Naive B cell (primary cell): Measurements from ENCODE around the gene EZH1. TPM values are rescaled to one million over a fixed set of nuclear protein-coding genes. Genes with fewer than 3 reads are reported as not detected.
A peak's percentile ranks its signal among the peaks of the same experiment; 100 is the strongest.
"Not testable (repeated sequence)": the region's sequence is repeated elsewhere in the genome, so short reads cannot be mapped to it uniquely, and the experiment has no call there.

ENCODE experiments used
- ATAC-seq, 2 donors: fragments of 150-1000 bp; cut with Tn5 transposase; 2 replicates each; pipeline ENCODE4 v1.10.0; 2021; ENCODE audit warnings: low read depth in 2 of 2, mild to moderate bottlenecking in 2 of 2, moderate library complexity in 2 of 2
- DNase-seq: peaks from one replicate; pipeline ENCODE4 v3.0.0; 2022
- H3K27ac Mint-ChIP-seq, 6 donors: one replicate each; pipeline ENCODE4 v1.8.0; 2020 to 2022; ENCODE audit warnings: mild to moderate bottlenecking in 6 of 6, mixed read lengths in 6 of 6, moderate library complexity in 5 of 6, inconsistent platforms in 2 of 6
- H3K27me3 Mint-ChIP-seq, 3 donors: one replicate each; pipeline ENCODE4 v1.8.0; 2021 to 2022; ENCODE audit warnings: mixed read lengths in 3 of 3, mild to moderate bottlenecking in 1 of 3
- H3K36me3 Mint-ChIP-seq, 2 donors: one replicate each; pipeline ENCODE4 v1.8.0; 2020 to 2022; ENCODE audit warnings: mixed read lengths in 2 of 2, inconsistent platforms in 1 of 2, mild to moderate bottlenecking in 1 of 2
- H3K4me1 Mint-ChIP-seq, 3 donors: one replicate each; pipeline ENCODE4 v1.8.0; 2020 to 2022; ENCODE audit warnings: mixed read lengths in 3 of 3, inconsistent platforms in 1 of 3, mild to moderate bottlenecking in 1 of 3, moderate library complexity in 1 of 3
- H3K4me3 Mint-ChIP-seq, 8 donors: one replicate each; pipeline ENCODE4 v1.8.0; 2020 to 2022; ENCODE audit warnings: mild to moderate bottlenecking in 8 of 8, mixed read lengths in 8 of 8, moderate library complexity in 8 of 8, inconsistent platforms in 2 of 8
- H3K9me3 Mint-ChIP-seq, 7 donors: one replicate each; pipeline ENCODE4 v1.8.0; 2020 to 2022; ENCODE audit warnings: mixed read lengths in 7 of 7, mild to moderate bottlenecking in 5 of 7, inconsistent platforms in 2 of 7, moderate library complexity in 1 of 7
- polyA plus RNA-seq, 6 donors: library from polyadenylated mRNA; unstranded; fragments of 300-500 nt; fragmentation: Illumina TruSeq; gene quantifications; one replicate each; pipeline ENCODE4 v1.2.3, GENCODE V29; 2021; ENCODE audit warnings: low read depth in 6 of 6

EZH1 gene
- polyA plus RNA-seq, 6 donors from 2014 or later = 8.2 to 63.4 (median 47.3) TPM

GRCh38 chr17:42761638-42762037 is 16.8 kb upstream of the EZH1 start:
- peaks cover 18 to 24% (median 19%) of the 10 kb centered on the region in 3 donors for H3K4me1 Mint-ChIP-seq
- ATAC-seq (no peak), DNase-seq (no peak)
- no peaks in the 10 kb centered on the region for H3K9me3 Mint-ChIP-seq
- peaks cover 27 to 68% (median 48%) of the 10 kb centered on the region in 3 donors for H3K27me3 Mint-ChIP-seq
- H3K4me3 Mint-ChIP-seq = peak overlapping the region in 7 of 8 donors; percentile 35 to 86 (median 71)
- no peaks in the 10 kb centered on the region for H3K36me3 Mint-ChIP-seq
- H3K27ac Mint-ChIP-seq = peak overlapping the region in 1 of 6 donors; percentile 79

GRCh38 chr17:42760652-42761581 is 16.1 kb upstream of the EZH1 start, which contains the start of gene RAMP2:
Gene RAMP2 (plus strand): TSS chr17:42761227. CDS start chr17:42761262, 35 bp downstream.
- H3K27me3 Mint-ChIP-seq = peaks cover 27 to 74% (median 50%) of the 10 kb centered on the region in 3 donors
- no peaks in the 10 kb centered on the region for H3K36me3 Mint-ChIP-seq
- peak; percentile 16 to 17 for ATAC-seq
- peaks cover 18 to 24% (median 19%) of the 10 kb centered on the region in 3 donors for H3K4me1 Mint-ChIP-seq
- no peak for DNase-seq
- H3K27ac Mint-ChIP-seq = peak within 1 kb of the TSS in 3 of 6 donors; percentile 79 to 88 (median 81)
- H3K4me3 Mint-ChIP-seq = peak within 1 kb of the TSS; percentile 66 to 86 (median 77)
- no peaks in the 10 kb centered on the region for H3K9me3 Mint-ChIP-seq

GRCh38 chr17:42759982-42760651 is 15.3 kb upstream of the EZH1 start:
- DNase-seq (peak; percentile 54), ATAC-seq (peak; percentile 87 to 88)
- H3K27ac Mint-ChIP-seq = peak overlapping the region in 3 of 6 donors; percentile 69 to 88 (median 81)
- peaks cover 25 to 68% (median 50%) of the 10 kb centered on the region in 3 donors for H3K27me3 Mint-ChIP-seq
- H3K9me3 Mint-ChIP-seq = no peaks in the 10 kb centered on the region
- H3K4me3 Mint-ChIP-seq = peak overlapping the region; percentile 41 to 84 (median 77)
- H3K36me3 Mint-ChIP-seq = no peaks in the 10 kb centered on the region
- peaks cover 18 to 24% (median 19%) of the 10 kb centered on the region in 3 donors for H3K4me1 Mint-ChIP-seq

- H3K9me3 Mint-ChIP-seq = no peaks in the 10 kb centered on the region
- no peak overlapping the region for H3K27ac Mint-ChIP-seq
- DNase-seq = no peak
- ATAC-seq = no peak
- H3K4me3 Mint-ChIP-seq = no peak overlapping the region
- H3K4me1 Mint-ChIP-seq = peaks cover 2 to 5% (median 3%) of the 10 kb centered on the region in 3 donors
- peaks cover 23 to 47% (median 36%) of the 10 kb centered on the region in 3 donors for H3K27me3 Mint-ChIP-seq
- no peaks in the 10 kb centered on the region for H3K36me3 Mint-ChIP-seq
Measured at GRCh38 chr17:42754782-42755181, 9.9 kb upstream of the EZH1 start.

- peaks cover 32 to 46% (median 36%) of the 10 kb centered on the region in 3 donors for H3K27me3 Mint-ChIP-seq
- H3K36me3 Mint-ChIP-seq = no peaks in the 10 kb centered on the region
- DNase-seq (no peak), ATAC-seq (no peak)
- no peak overlapping the region for H3K27ac Mint-ChIP-seq
- no peak overlapping the region for H3K4me3 Mint-ChIP-seq
- no peaks in the 10 kb centered on the region for H3K9me3 Mint-ChIP-seq
- no peaks in the 10 kb centered on the region for H3K4me1 Mint-ChIP-seq
Measured at GRCh38 chr17:42751628-42752027, 6.8 kb upstream of the EZH1 start.

GRCh38 chr17:42750739-42751344 is 6.0 kb upstream of the EZH1 start:
- no peak overlapping the region for H3K4me3 Mint-ChIP-seq
- H3K4me1 Mint-ChIP-seq = no peaks in the 10 kb centered on the region
- no peak overlapping the region for H3K27ac Mint-ChIP-seq
- DNase-seq (no peak), ATAC-seq (no peak)
- no peaks in the 10 kb centered on the region for H3K9me3 Mint-ChIP-seq
- H3K36me3 Mint-ChIP-seq = no peaks in the 10 kb centered on the region
- H3K27me3 Mint-ChIP-seq = peaks cover 31 to 39% (median 32%) of the 10 kb centered on the region in 3 donors

GRCh38 chr17:42748908-42749798 is 4.3 kb upstream of the EZH1 start:
- DNase-seq (no peak), ATAC-seq (no peak)

GRCh38 chr17:42748202-42748907 is 3.5 kb upstream of the EZH1 start:
- peaks cover 15 to 18% (median 17%) of the 10 kb centered on the region in 3 donors for H3K4me1 Mint-ChIP-seq
- no peaks in the 10 kb centered on the region for H3K36me3 Mint-ChIP-seq
- H3K27ac Mint-ChIP-seq = no peak overlapping the region
- ATAC-seq (no peak), DNase-seq (no peak)
- peaks cover 20 to 32% (median 21%) of the 10 kb centered on the region in 3 donors for H3K27me3 Mint-ChIP-seq
- no peaks in the 10 kb centered on the region for H3K9me3 Mint-ChIP-seq
- peak overlapping the region in 1 of 8 donors; percentile 53 for H3K4me3 Mint-ChIP-seq

More at GRCh38 chr17:42748908-42749798, 4.3 kb upstream of the EZH1 start:
- Mint-ChIP-seq H3K36me3 (no peaks in the 10 kb centered on the region), H3K4me3 (no peak overlapping the region), H3K27ac (no peak overlapping the region), H3K9me3 (no peaks in the 10 kb centered on the region), H3K27me3 (peaks cover 21 to 37% (median 23%) of the 10 kb centered on the region in 3 donors), H3K4me1 (peaks cover 8 to 10% (median 9%) of the 10 kb centered on the region in 3 donors)

GRCh38 chr17:42744283-42744805 is 496 bp downstream of the EZH1 start:
- DNase-seq = no peak
- no peaks in the 10 kb centered on the region for H3K36me3 Mint-ChIP-seq

GRCh38 chr17:42743595-42744282 is 1.1 kb downstream of the EZH1 start:
- ATAC-seq = no peak
- no peaks in the 10 kb centered on the region for H3K36me3 Mint-ChIP-seq
- peak overlapping the region; percentile 85 to 95 (median 91) for H3K4me3 Mint-ChIP-seq
- H3K27ac Mint-ChIP-seq = peak overlapping the region in 5 of 6 donors; percentile 68 to 94 (median 91)
- peaks cover 20 to 39% (median 29%) of the 10 kb centered on the region in 3 donors for H3K4me1 Mint-ChIP-seq
- DNase-seq = no peak
- H3K27me3 Mint-ChIP-seq = peaks cover 4 to 12% (median 5%) of the 10 kb centered on the region in 3 donors
- H3K9me3 Mint-ChIP-seq = no peaks in the 10 kb centered on the region

More at GRCh38 chr17:42744283-42744805, 496 bp downstream of the EZH1 start:
- Mint-ChIP-seq H3K4me1 (peaks cover 20 to 39% (median 29%) of the 10 kb centered on the region in 3 donors), H3K9me3 (no peaks in the 10 kb centered on the region), H3K4me3 (peak overlapping the region; percentile 85 to 95 (median 91)), H3K27me3 (peaks cover 5 to 18% (median 9%) of the 10 kb centered on the region in 3 donors), H3K27ac (peak overlapping the region; percentile 84 to 94 (median 92))
- peak; percentile 69 to 75 for ATAC-seq

GRCh38 chr17:42742916-42743315 is 1.9 kb downstream of the EZH1 start:
- H3K36me3 Mint-ChIP-seq, H3K9me3 Mint-ChIP-seq: not testable (repeated sequence)

More at GRCh38 chr17:42742916-42743315, 1.9 kb downstream of the EZH1 start:
- not testable (repeated sequence) for H3K27me3 Mint-ChIP-seq, DNase-seq, ATAC-seq
- Mint-ChIP-seq H3K4me1 (peaks cover 20 to 39% (median 29%) of the 10 kb centered on the region in 3 donors), H3K27ac (peak overlapping the region in 1 of 6 donors; percentile 42), H3K4me3 (peak overlapping the region in 4 of 8 donors; percentile 12 to 95 (median 66))
